Fibroblast of lung (primary cell): Measurements from ENCODE around the gene CA9.
"Not testable (repeated sequence)": the region's sequence is repeated elsewhere in the genome, so short reads cannot be mapped to it uniquely, and the experiment has no call there.

ENCODE experiments used
- EZH2 ChIP-seq: IDR thresholded peaks from 2 replicates; pipeline ENCODE4 v1.5.1; 2012; ENCODE audit warnings: low read length, control low read depth, mild to moderate bottlenecking; ENCODE audit errors: missing control alignments
- TF ChIP-seq, protein P1 (sequence below), 2 donors: IDR thresholded peaks in 1 of 2; conservative IDR thresholded peaks in 1 of 2; 1 replicate in 1 of 2; 2 replicates in 1 of 2; pipeline ENCODE4 v1.5.1; 2011 to 2012; ENCODE audit warnings: low read length in 2 of 2, control low read depth in 1 of 2, inconsistent platforms in 1 of 2, low read depth in 1 of 2, mild to moderate bottlenecking in 1 of 2

GRCh38 chr9:35640431-35640830, 33.3 kb upstream of the CA9 start:
- TF ChIP-seq, protein P1, sequence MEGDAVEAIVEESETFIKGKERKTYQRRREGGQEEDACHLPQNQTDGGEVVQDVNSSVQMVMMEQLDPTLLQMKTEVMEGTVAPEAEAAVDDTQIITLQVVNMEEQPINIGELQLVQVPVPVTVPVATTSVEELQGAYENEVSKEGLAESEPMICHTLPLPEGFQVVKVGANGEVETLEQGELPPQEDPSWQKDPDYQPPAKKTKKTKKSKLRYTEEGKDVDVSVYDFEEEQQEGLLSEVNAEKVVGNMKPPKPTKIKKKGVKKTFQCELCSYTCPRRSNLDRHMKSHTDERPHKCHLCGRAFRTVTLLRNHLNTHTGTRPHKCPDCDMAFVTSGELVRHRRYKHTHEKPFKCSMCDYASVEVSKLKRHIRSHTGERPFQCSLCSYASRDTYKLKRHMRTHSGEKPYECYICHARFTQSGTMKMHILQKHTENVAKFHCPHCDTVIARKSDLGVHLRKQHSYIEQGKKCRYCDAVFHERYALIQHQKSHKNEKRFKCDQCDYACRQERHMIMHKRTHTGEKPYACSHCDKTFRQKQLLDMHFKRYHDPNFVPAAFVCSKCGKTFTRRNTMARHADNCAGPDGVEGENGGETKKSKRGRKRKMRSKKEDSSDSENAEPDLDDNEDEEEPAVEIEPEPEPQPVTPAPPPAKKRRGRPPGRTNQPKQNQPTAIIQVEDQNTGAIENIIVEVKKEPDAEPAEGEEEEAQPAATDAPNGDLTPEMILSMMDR (conservative IDR thresholded peaks at IDR 0.05 in 1 of 2, IDR thresholded peaks at IDR 0.05 in 1 of 2; ENCODE audit: low read depth in 1 of 2, low read length in 2 of 2) = not testable (repeated sequence)
- not testable (repeated sequence) for TF ChIP-seq EZH2
